ENCODE results near the gene ASIC2.

DNA sequence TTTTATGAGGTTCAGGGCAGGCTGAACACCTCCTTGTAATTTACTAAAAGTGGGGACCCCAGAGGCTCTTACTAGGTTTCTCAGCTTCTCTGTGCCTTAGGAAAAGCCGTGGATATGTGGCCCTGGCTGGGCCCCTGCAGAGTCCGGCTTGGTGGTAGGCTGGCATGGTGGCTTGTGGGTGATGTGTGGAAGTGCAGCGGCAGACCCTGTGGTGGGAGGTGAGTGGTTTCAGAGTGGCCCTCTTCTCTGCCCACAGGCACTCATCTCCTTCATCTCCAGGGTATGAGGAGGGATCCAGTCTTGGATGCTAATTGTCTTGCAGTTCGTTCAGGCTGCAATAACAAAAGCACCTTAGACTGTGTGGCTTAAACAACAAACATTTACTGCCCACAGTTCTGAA, 58.9 kb downstream of the ASIC2 start:
- TF ChIP-seq GATA2 (IDR thresholded peaks at IDR 0.05; ENCODE audit: low read depth, low read length): no peak
- no peak for TF ChIP-seq GATA3 (IDR thresholded peaks at IDR 0.05; ENCODE audit: low read depth, low read length)

All from SH-SY5Y (cell line).